GM21529 (cell line): ENCODE results near the gene C13orf46.
A peak's percentile ranks its signal among the peaks of the same experiment; 100 is the strongest.

Source experiments
- ATAC-seq: cut with Tn5 transposase; IDR thresholded peaks from one replicate; pipeline ENCODE4 v1.9.1; 2021; ENCODE audit not compliant: unreplicated experiment

Gene C13orf46

DNA sequence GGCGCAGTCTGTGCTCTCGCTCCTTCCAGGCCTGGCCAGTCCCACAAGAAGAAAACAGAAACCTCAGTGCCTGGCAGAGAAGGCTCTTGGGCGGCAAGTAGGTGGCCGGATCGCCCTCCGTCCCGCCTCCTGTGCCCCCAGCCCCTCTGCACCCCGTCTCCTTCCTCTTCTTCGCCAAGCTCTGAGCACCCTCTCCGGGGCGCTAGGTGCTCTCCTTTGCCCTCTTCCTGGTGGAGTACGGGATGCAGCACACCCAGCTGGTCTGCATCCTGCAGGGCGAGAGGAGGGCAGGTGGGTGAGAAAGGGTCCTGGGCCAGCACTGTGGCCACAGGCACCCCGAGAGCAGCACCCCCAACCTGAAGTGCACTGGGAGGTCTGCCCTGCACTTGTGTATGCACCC lies 17.3 kb downstream of the C13orf46 start:
- ATAC-seq, result no peak

DNA sequence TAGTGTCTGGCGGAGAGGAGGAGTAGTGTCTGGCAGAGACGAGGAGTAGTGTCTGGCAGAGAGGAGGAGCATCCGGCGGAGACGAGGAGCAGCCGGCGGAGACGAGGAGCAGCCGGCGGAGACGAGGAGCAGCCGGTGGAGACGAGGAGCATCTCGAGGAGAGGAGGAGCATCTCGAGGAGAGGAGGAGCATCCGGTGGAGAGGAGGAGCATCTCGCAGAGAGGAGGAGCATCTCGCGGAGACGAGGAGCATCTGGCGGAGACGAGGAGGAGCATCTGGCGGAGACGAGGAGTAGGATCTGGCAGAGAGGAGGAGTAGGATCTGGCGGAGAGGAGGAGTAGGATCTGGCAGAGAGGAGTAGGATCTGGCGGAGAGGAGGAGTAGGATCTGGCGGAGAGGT lies 18.2 kb downstream of the C13orf46 start:
- ATAC-seq, result no peak

DNA sequence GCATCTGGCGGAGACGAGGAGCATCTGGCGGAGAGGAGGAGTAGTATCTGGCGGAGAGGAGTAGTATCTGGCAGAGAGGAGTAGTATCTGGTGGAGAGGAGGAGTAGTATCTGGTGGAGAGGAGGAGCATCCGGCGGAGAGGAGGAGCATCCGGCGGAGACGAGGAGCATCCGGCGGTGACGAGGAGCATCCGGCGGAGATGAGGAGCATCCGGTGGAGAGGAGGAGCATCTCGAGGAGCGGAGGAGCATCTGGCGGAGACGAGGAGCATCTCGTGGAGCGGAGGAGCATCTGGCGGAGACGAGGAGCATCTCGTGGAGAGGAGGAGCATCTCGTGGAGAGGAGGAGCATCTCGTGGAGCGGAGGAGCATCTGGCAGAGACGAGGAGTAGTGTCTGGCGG lies 18.6 kb downstream of the C13orf46 start:
- ATAC-seq, result no peak

DNA sequence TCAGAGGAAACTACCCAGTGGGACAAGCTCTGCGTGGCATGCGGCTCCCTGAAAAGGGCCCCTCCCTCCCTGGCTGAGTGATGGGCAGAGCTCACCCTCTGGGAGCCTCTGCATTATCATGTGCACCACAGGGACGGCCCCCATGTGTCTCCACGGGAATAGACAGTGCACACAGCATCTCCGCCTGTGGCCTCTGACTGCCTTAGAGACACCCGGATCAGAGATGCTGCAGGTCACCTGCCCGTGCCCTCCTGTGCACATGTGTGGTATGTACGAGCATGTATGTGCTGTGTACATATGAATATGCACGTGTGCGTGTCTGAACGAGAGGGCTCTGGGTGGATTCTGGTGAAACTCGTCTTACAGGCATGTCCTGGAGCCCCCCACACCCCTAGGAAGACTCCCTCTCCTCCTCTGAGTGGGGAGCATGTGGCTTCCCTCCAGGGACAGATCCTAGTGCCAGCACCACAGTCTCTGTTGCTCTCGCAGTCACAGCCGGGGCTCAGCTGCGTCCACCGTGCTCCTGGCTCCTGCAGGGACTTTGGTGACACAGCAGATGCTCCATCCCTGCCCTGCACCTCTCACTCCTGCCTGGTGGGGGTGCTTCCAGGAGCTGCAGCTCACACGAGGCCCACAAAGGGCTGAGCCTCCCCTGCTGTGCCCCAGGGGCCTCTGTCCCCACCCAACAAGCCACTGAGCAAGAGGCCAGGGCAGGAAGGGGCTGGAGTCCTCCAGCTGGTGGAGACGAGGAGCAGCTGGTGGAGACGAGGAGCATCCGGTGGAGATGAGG lies 19.6 kb downstream of the C13orf46 start:
- no peak for ATAC-seq

DNA sequence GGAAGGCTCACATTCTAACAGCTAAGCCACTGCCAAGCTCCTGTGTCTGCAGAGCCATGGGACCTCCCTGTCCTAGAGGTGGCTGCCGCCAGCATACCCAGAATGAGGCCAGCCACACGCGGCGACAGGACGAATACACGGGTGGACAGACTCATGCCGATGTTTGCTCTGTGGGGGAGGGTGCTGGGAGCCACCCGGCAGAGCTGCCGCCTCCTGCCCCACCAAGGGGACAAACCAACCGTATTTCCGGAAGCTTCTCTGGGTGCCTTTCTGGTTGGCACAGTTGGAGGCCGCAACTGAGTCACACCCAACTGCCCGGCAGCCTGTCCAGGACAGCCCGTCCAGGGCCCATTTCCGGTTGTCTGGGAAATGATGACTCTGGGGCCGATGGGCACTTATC lies 20.3 kb downstream of the C13orf46 start:
- no peak for ATAC-seq

DNA sequence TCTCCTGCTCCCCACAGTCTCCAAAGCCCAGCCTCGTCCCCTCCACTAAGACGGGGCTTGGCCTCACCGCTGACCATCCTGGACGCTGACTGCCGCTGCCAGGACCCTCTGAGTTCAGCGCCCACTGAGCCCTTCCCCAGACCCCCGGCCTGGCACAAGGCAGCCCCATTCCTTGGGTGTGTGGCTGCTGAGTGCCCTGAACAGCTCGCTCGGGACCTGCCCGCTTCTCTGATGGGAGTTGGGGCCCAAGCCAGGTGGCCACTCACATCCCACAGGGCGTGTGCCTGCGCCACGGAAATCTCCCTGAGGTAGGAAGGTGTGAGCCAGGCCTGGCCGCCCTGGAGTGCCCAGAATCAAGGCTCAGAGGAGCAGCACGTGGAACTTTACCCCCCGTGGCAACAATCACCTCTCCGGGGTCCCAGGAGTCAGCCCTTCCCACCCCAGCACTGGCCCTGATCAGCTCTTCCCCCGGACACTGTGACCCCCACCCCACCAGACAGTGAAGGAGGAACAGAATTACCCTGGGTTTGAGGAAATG lies 20.8 kb downstream of the C13orf46 start:
- no peak for ATAC-seq

DNA sequence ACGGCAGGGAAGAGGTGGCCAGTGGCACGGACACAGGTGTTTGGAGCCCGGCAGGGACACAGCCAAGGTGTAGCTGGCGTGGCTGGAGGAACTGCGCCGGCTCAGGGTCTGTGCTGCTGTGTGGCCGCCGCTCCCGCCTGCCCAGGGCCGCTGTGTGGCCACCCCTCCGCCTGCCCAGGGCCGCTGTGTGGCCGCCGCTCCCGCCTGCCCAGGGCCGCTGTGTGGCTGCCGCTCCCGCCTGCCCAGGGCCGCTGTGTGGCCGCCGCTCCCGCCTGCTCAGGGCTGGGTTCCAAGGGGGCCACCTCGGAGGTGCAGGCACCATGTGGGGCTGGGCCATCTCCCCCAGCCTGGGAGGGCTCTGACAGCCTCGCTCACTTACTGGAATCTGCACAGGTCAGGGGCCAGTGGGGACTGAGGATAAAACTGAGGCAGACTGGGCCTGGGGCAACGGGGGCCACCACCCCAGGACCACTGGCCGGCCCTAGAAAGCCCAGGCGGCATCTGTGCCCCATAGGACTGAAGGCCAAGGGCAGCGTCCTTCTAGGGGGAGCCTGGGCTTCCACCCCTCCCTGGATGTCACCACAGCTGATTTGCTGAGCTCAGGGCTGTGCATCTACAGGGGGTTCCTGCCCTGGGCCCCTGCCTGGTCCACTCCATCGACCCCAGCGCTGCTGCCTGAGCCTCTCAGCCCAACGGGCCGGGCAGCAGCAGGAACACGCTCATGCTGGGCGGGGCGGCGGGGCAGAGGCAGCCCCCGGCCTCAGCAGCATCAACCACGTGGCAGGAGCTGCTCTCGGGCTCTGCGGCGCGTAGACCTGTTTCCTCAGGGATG lies 21.5 kb downstream of the C13orf46 start:
- no peak for ATAC-seq

DNA sequence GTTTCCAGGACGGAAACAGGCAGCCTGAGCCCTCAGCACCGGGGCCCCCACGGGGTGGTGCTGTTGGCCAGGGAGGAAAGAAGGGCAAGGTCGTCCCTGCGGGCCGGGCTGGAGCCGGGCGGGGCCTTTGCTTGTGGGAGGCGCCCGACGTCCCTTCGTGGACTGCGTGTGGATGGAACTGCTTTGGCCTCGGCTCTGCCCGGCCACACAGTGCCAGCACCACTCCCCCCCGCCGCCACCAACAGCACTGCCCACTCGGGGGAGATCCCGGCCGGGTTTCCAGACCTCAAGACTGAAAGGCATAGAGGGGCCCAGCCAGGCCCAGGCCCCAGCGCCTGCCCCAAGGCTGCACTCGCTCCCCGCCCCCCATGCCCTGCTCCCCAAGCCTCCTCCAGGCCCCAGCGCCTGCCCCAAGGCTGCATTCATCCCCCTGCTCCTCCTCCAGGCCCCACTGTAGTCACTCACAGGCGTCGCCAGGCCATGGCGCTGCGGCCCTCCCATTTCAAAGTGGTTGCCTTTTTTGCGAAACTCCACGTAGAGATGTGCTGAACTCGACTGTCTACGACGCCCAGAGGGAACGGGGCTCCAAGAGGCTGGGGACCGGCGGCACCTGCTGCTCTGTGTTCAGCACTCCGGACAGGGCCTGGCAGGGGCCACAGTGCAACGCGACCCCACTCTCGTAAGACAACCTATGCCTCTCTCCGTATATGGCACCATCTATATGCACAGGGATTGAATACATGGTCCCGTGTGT lies 22.5 kb downstream of the C13orf46 start:
- ATAC-seq, result peak; percentile 86

DNA sequence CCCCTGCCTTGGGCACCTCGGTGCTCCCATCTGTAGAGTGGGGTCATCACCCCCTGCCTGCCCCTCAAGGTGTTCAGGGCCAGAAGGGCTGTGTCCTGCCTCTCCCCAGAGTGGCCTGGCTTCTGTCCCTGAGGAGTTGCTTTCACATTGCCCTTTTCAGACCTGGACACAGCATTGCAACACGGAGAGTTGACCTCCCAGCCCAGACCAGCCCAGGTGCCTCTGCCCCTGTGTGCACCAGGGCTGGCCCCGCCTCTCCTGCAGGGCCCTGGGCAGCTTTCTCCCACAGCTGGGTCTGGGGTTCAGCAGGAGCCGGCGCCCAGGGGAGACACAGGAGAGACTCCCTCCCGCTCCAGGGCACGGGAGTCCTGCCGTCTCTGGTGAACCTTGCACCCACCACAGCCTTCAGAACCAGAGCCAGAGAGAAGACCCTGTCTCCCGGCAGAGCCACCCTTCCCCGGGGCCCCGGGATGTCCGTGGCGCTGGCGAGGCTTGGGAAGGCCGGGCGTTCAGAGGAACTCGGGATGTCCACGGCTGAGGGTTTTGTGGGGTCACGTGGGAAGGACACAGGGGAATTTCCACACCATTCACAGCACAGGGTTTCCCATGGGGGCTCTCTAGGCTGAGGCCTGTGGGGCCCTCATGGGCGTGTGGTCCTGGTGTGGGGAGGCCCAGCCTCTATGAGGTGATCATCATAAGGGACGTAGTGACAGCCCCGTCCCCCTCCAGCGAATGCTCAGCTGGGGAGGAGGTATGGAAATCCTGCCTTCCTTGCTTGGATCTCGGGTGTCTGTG lies 23.2 kb downstream of the C13orf46 start:
- peak; percentile 22 for ATAC-seq

DNA sequence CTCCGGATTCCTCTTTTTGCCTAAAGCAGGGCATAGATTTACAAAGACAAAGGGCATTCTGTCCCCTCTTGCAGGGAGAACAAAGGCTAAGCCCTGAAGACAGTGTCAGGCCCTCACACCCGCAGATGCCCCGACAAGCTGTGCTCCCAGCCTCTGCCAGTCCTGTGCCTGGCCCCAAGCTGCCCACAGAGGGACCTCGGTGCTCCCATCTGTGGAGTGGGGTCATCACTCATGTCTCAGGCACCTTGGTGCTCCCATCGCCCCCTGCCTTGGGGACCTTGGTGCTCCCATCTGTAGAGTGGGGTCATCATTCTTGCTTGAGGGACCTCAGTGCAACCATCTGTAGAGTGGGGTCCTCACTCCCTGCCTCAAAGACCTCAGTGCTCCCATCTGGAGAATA lies 24.3 kb downstream of the C13orf46 start:
- no peak for ATAC-seq

DNA sequence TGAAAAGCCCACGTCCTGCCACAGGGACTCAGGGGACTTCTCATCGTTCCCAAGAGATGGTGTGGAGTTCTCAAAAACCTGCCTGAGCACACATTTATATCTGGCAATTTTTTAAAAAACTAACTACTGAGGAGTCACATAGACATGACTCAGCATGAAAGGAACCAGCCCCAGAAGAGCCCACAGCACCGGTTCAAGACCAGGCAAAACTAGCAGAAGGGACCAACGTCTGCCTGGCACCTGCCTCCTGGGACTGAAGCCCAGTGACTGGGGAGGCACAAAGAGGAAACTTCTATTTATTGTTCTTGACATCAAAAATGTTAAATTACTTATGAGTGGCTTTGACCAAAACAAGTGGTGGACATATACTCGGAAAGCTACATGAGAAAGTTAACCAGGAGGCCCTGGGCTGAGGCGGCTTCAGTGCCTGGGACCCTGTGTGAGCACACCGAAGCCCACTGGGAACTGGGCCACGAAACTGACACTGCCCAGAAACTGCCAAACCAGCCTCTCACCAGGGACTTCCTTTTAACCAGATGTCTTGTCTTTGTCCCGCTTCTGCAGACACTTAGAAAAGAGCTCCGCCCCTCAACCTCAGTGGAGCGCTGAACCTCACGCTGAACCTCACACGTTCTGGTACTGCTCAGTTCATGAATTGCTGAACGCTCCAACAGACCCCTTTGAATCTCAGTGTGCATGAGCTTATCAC lies 25.7 kb downstream of the C13orf46 start:
- no peak for ATAC-seq

DNA sequence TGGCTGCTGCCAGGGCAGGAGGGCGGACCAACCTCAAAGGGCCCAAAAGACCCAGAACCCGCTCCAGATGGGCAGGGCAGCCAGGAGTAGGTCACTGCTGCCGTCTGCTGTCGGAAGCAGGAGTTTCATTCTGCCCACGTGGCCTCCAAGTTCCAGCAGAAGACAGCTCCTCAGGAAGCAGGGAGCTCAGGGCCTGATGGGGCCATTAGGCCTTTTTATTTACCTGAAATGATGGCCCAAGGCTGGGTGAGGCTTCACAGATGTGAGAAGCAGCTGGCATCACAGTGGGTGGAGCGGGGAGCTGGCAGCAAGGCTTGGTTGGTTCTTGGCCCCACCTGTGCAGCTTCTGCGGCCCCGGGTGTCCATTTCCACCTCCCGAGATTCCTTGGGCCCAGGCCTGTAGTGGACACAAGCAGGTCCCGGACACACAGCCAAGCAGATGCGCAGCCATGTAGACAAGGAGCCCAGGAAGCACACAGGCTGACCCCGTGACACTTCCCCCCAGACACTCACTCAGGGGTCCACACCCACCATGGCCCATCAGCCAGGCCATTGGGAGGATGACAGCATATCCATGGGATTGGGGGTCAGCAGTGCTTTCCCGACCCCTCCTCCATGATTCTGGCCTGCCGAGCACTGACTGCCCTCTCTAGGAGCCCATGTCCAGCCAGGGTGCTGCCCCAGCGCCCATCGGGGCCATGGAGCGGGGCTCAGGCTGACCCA lies 26.4 kb downstream of the C13orf46 start:
- no peak for ATAC-seq

DNA sequence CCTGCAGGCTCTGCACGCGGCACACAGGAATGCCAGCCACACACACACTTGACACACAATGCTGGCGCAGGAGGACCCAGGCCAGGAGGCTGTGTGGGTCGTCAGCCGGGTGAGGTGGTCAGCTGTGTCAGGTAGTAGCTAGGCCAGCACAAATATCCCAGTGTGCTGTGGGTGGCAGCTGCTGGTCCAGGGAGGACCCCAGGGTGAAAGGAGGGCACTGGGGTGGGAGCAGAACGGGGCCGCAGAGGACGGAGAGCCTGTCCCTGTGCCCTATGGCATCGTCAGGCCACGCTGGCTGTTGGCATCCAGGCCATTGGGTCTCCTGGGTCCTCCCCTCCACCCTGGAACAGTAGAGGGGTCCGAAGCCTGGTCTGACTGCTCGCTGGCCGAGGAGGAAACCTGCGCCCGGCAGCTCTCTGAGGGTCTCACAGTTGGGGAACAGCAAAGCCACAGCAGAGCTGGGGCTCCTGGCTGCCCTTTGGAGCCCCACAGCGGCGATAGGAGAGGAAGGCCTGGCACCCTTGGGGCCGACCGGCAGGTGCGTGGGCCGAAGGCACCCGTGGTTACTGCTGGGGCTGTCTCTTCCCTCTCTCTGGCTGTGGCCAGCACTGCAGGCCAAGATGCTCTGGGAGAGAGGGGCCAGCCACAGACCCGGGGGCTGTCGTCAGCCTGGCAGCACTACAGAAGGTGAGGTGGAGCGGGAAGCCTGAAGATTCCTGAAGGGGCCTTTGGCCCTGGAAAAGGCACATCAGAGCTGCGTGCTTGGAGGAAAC lies 27.3 kb downstream of the C13orf46 start:
- no peak for ATAC-seq

DNA sequence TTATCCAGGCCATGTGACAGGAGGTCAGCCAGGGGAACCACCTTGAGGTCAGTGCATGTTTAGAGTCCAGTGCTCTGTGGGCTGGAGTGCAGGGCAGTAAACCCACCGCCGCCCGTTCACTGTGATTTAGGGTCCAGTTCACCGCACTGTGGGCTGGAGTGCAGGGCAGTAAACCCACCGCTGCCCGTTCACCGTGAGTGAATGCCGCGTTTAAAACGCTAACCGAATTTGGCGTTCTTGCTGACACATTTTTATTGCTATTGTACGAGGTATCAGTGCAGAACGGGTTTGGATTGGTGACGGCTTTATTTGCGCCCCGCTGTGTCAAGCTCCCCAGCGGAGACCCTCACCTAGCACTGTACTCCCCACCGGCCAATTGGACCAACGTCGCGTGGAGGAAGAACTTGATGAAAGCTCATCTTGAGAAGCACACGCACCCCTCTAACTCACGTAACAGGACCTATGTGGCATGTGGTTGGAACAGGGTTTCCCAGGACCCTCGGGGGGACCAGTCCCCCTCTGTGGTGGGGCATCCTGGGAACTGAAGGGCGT lies 27.9 kb downstream of the C13orf46 start:
- no peak for ATAC-seq

DNA sequence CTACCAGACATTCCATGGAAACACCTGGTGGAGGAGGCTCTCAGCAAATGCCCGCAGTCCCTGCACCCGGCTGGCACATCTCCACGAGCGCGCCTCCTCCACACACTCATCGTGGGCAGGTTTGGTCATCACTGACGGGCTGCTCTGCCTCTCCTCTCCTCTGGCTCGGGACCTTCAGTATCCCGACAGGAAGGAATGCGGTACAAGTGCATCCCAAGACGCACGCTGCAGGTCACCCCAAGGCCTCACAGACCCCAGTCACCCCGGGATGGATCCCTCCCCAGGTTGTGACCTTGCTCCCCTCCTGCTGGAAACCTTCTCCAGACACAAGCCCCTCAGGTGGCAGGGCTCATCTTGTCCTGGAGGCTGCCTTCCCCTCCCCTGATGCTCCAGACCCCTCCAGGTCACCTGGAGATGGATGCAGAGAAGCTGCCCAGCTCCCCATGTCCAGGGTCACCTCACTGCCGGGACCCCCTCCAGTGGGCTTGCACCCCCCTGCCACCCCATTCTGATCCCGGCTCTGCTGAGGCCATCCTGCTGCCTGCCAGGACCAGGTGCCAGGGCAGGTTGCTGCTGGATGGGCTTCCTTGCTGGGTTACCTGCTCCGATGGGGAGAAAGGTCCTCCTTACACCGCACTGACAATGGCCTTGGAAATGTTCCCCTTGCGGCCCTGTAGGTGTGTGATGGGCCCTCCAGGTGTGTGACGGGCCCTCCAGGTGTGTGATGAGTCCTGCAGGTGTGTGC lies 29.9 kb downstream of the C13orf46 start:
- ATAC-seq, result no peak

DNA sequence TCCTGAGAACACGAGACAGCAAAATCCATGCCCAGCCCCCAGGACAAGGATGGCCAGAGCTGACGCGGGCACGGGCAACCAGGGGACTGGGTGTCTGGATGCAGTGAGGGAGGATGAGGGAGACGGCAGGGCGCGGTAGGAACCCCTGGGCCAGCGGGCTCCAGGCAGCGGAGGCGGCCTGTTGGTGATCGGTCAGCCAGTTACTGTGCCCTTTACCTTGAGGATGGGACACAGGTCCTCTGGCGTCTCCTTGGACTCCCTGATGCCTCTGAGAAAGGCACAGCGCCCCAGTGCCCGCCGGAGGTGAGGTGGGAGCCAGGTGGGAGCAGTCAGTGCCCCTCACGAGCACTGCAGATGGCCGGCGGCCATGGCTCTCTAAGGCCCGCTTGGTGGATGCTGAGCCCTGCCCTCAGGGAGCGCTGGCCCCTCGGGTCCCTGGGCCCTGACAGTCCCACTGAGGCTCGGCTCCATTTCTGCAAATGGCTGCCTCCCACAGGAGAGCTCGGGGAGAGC lies 31.2 kb downstream of the C13orf46 start:
- ATAC-seq, result no peak

DNA sequence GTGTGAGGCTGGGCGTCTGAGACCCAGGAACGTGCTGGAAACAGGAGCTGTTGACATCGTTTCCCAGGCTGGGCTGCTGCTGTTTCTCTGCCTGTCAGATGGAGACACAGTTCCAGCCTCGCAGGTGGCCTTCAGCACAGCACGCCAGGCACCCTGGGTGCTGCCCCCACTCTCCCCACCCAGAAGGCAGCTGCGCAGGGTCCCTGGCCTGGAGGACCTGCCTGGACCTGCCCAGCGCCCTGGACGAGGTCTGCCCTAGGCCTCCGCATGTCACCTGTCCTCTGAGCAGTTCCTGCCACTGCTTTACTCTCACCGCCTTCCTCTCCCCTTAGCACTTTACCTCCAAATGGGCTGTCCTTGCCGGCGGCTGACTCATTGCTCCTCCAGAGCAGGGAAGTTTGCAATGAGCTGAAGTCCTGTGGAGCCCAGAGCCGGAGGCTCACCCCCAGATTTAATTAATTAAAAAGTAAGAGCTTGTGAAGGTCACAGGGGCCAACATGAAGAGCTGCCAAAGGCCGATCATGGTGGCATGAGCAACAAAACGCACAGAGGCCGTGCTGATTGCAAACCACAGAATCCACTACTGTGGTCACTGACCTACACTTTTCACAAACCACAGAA lies 32.2 kb downstream of the C13orf46 start:
- no peak for ATAC-seq
